HL-60 (cell line): Measurements from ENCODE around the gene PLEKHG4B.

Source experiments
- DNase-seq, 2 experiments: peaks; one replicate each; pipeline ENCODE4 v3.0.0-alpha.2; 2010 to 2020; ENCODE audit warnings: low read depth in 1 of 2, low spot score in 1 of 2
- H3K27ac ChIP-seq: fragments of 250-450 bp; sonication (Bioruptor Pico); replicated peaks from 2 replicates; pipeline ENCODE4 v1.5.1; 2020; ENCODE audit warnings: mild to moderate bottlenecking, moderate library complexity
- H3K27me3 ChIP-seq: fragments of 250-450 bp; sonication (Bioruptor Pico); 2 replicates; pipeline ENCODE4 v1.5.1; 2021; ENCODE audit warnings: mild to moderate bottlenecking, moderate library complexity; ENCODE audit not compliant: insufficient read depth, poor library complexity, severe bottlenecking
- H3K4me3 ChIP-seq: replicated peaks from 2 replicates; pipeline ENCODE4 v1.5.1; 2011; ENCODE audit warnings: mild to moderate bottlenecking, control low read depth, low read length; ENCODE audit not compliant: insufficient read depth
- CTCF ChIP-seq: IDR thresholded peaks from one replicate; pipeline ENCODE4 v1.5.1; 2011; ENCODE audit warnings: low read length, control low read depth, inconsistent platforms; ENCODE audit not compliant: insufficient read depth
- GABPA ChIP-seq: IDR thresholded peaks from 2 replicates; pipeline ENCODE4 v1.6.1; 2012; ENCODE audit warnings: low read depth
- POLR2AphosphoS5 ChIP-seq: IDR thresholded peaks from 2 replicates; pipeline ENCODE4 v1.6.1; 2012; ENCODE audit warnings: low read depth
- REST ChIP-seq: IDR thresholded peaks from 2 replicates; pipeline ENCODE4 v1.6.1; 2012; ENCODE audit warnings: low read depth; ENCODE audit not compliant: insufficient replicate concordance
- SPI1 ChIP-seq: IDR thresholded peaks from 2 replicates; pipeline ENCODE4 v1.6.1; 2012; ENCODE audit warnings: low read depth, mild to moderate bottlenecking, borderline replicate concordance

The PLEKHG4B gene

GRCh38 chr5:106587-106986, 14.6 kb downstream of the PLEKHG4B start:
- no peak overlapping the region for H3K4me3 ChIP-seq

GRCh38 chr5:107526-107925, 15.6 kb downstream of the PLEKHG4B start:
- Histone ChIP-seq H3K4me3 (no peak overlapping the region), H3K27ac (no peak overlapping the region), H3K27me3 (no peaks in the 10 kb centered on the region)
- DNase-seq: no peak
- TF ChIP-seq CTCF (no peak), GABPA (no peak), POLR2AphosphoS5 (no peak), SPI1 (no peak), REST (no peak)

More at GRCh38 chr5:106587-106986, 14.6 kb downstream of the PLEKHG4B start:
- DNase-seq: no peak
- H3K27me3 ChIP-seq: no peaks in the 10 kb centered on the region
- H3K27ac ChIP-seq: no peak overlapping the region
- TF ChIP-seq GABPA (no peak), SPI1 (no peak), REST (no peak)

- no peak overlapping the region for H3K27ac ChIP-seq
- H3K4me3 ChIP-seq: no peak overlapping the region
- H3K27me3 ChIP-seq: no peaks in the 10 kb centered on the region
- TF ChIP-seq POLR2AphosphoS5 (no peak), CTCF (no peak), GABPA (no peak)
- DNase-seq: no peak
Observed at GRCh38 chr5:109826-110225, 17.9 kb downstream of the PLEKHG4B start.

- TF ChIP-seq CTCF: no peak
- no peak for TF ChIP-seq GABPA
- TF ChIP-seq SPI1: no peak
- TF ChIP-seq POLR2AphosphoS5: no peak
- no peak for TF ChIP-seq REST
- DNase-seq: no peak
- Histone ChIP-seq H3K4me3 (no peak overlapping the region), H3K27ac (no peak overlapping the region), H3K27me3 (no peaks in the 10 kb centered on the region)
Observed at GRCh38 chr5:110270-110888, 18.4 kb downstream of the PLEKHG4B start.
